HG02981 (cell line): ENCODE data around the gene F10.

Experiments used
- ATAC-seq: cut with Tn5 transposase; IDR thresholded peaks from one replicate; pipeline ENCODE4 v1.9.1; 2021; ENCODE audit warnings: mild to moderate bottlenecking, moderate library complexity; ENCODE audit not compliant: unreplicated experiment

F10 gene

GRCh38 chr13:113086031-113086750, 36.4 kb upstream of the F10 start:
- ATAC-seq: no peak

- no peak for ATAC-seq
These were observed 35.3 kb upstream of the F10 start for GRCh38 chr13:113086991-113087922.

GRCh38 chr13:113087923-113088690, 34.5 kb upstream of the F10 start:
- ATAC-seq: no peak

GRCh38 chr13:113088691-113089020, 33.9 kb upstream of the F10 start:
- ATAC-seq: no peak

GRCh38 chr13:113089693-113090414, 32.7 kb upstream of the F10 start:
- ATAC-seq: no peak

GRCh38 chr13:113090415-113090770, 32.2 kb upstream of the F10 start:
- ATAC-seq: no peak

- ATAC-seq: no peak
These were observed 31.8 kb upstream of the F10 start for GRCh38 chr13:113090806-113091205.

- ATAC-seq: no peak
These were observed 31.3 kb upstream of the F10 start for GRCh38 chr13:113091211-113091771.

- ATAC-seq: no peak
These were observed 30.5 kb upstream of the F10 start for GRCh38 chr13:113091891-113092775.

- no peak for ATAC-seq
These were observed 29.6 kb upstream of the F10 start for GRCh38 chr13:113092776-113093579.

- ATAC-seq: no peak
These were observed 28.8 kb upstream of the F10 start for GRCh38 chr13:113093580-113094409.

- ATAC-seq: no peak
These were observed 28.2 kb upstream of the F10 start for GRCh38 chr13:113094410-113094800.

GRCh38 chr13:113095146-113096051, 27.2 kb upstream of the F10 start:
- ATAC-seq: no peak

GRCh38 chr13:113096052-113096744, 26.4 kb upstream of the F10 start:
- no peak for ATAC-seq

GRCh38 chr13:113096745-113097305, 25.8 kb upstream of the F10 start:
- ATAC-seq: no peak

- ATAC-seq: no peak
These were observed 24.9 kb upstream of the F10 start for GRCh38 chr13:113097651-113098050.
